HG02870 (cell line): ENCODE measurements around the gene CNTNAP2.
"Not testable (repeated sequence)": the region's sequence is repeated elsewhere in the genome, so short reads cannot be mapped to it uniquely, and the experiment has no call there.

ENCODE experiments used
- ATAC-seq: cut with Tn5 transposase; IDR thresholded peaks from one replicate; pipeline ENCODE4 v1.9.1; 2021; ENCODE audit warnings: mild to moderate bottlenecking, moderate library complexity; ENCODE audit not compliant: unreplicated experiment

The CNTNAP2 gene

DNA sequence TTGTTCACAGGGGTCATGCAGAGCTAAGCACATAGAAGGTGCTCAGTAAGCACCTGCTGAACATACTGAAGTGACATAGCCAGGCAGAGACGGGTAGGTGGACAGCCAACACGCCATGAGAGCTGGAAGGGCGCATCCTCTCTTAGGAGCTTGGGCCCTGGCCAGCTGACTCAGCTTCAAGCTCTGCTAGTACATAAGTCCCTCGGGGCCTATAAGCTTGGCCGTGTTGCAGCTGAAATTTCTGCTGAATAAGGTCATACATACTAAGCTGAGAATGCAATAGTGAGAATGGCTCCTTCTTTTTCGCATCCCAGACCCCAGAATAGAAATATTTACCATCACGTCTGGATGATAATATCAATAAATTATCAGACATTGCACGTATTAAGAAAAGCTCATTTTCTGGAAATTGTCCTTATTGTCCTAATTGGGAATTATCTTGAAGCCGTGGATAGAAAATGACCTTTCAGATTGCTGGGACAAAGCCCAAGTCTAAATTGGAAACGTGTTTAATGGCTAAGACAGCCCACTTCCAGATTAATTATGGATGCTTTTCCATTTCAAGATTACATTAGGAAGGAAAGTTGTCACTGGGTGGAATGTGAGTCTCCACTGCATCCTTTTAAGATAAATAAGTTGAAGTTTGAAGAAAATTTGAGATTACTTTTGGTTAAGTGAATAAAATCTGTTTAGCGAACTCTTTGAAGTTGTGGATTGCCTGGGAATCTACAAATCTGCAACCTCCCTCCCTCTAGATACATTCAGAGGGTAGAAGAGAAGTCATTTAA is 2186.9 kb downstream of the CNTNAP2 start:
- ATAC-seq = no peak

- ATAC-seq = no peak
Measured at GRCh38 chr7:148304083-148304335, 2187.4 kb downstream of the CNTNAP2 start.

DNA sequence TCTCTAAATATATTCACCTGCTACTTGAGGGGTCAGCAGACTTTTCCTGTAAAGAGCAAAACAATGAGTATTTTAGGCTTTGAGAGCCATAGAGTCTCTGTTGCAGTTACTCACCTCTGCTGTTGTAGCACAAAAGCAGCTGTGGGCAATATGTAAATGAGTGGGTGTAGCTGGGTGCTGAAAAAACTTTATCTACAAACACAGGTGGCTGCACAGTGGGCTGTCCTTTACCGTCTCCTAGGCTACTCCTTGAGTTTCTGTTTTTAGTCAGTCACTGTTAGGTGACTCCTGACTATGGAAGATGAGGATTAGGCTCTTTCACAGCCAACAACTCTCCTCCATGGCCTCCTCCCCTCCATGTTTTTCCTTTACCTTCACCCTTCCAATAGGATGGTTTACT is 2187.9 kb downstream of the CNTNAP2 start:
- peak; percentile 76 for ATAC-seq

- ATAC-seq = peak; percentile 83
Measured at GRCh38 chr7:148306759-148307158, 2190.2 kb downstream of the CNTNAP2 start.

GRCh38 chr7:148318102-148318811 is 2201.7 kb downstream of the CNTNAP2 start:
- no peak for ATAC-seq

GRCh38 chr7:148318838-148319237 is 2202.2 kb downstream of the CNTNAP2 start:
- no peak for ATAC-seq

GRCh38 chr7:148319316-148319808 is 2202.8 kb downstream of the CNTNAP2 start:
- no peak for ATAC-seq

DNA sequence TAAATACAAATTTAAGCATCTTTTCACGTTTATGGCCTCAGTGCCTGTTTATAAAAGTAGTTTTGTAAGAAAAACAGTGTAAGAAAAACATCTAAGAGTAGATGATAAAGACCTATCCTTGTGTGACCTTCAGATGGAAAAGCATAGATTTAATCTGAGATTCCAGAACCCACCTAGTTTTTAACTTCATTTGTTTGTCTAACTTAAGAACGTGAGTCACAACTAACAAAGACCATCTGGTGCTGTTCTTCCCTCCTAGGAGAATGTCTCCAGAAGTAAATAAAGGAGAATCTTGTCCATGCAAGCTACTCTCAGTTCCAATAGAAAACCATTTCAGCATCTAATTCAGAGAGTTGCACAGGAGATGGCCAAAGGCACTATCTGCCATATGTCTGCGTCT is 2208.6 kb downstream of the CNTNAP2 start:
- no peak for ATAC-seq

GRCh38 chr7:148327379-148327778 is 2210.8 kb downstream of the CNTNAP2 start:
- no peak for ATAC-seq

DNA sequence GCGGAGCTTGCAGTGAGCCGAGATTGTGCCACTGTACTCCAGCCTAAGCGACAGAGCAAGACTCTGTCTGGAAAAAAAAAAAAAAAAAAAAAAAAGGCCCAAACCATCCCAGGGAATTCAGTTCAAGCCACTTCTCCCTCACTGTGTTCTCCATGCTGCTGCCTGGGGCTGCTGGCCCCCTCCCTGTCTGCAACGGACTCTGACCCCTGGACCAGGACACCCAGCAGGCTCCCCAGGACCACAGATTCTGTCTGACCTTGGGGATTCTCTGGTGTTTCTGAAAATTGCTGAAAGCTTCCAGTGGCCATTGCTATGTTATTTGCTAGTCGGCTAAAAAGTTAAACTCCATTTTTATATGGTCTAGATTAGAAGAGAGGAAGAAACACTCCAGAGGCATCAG is 2212.3 kb downstream of the CNTNAP2 start:
- no peak for ATAC-seq

DNA sequence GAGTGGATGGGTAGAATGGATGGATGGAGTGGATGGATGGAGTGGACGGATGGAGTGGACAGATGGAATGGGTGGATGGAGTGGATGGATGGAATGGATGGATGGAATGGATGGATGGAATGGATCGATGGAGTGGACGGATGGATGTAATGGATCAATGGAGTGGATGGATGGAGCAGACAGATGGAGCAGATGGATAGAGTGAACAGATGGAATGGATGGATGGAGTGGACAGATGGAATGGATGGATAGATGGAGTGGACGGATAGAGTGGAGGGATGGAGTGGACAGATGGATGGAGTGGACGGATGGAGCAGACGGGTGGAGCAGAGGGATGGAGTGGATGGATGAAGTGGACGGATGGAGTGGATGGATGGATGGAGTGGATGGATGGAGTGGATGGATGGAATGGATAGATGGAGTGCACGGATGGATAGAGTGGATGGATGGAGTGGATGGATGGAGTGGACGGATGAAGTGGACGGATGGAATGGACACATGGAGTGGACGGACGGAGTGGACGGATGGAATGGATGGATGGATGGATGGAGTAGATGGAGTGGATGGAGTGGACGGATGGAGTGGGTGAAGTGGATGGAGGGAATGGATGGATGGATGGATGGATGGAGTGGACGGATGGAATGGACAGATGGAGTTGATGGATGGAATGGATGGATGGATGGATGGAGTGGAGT is 2213.7 kb downstream of the CNTNAP2 start:
- ATAC-seq = no peak

DNA sequence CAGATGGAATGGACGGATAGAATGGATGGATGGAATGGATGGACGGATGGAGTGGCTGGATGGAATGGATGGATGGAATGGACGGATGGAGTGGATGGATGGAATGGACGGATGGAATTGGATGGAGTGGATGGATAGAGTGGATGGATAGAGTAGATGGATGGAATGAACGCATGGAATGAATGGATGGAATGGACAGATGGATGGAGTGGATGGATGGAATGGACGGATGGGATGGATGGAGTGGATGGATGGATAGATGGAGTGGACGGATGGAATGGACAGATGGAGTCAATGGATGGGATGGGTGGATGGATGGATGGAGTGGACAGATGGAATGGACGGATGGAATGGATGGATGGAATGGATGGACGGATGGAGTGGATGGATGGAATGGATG is 2214.2 kb downstream of the CNTNAP2 start:
- ATAC-seq = no peak

GRCh38 chr7:148331456-148331855 is 2214.9 kb downstream of the CNTNAP2 start:
- ATAC-seq = not testable (repeated sequence)

GRCh38 chr7:148332191-148333186 is 2215.9 kb downstream of the CNTNAP2 start:
- ATAC-seq = no peak

DNA sequence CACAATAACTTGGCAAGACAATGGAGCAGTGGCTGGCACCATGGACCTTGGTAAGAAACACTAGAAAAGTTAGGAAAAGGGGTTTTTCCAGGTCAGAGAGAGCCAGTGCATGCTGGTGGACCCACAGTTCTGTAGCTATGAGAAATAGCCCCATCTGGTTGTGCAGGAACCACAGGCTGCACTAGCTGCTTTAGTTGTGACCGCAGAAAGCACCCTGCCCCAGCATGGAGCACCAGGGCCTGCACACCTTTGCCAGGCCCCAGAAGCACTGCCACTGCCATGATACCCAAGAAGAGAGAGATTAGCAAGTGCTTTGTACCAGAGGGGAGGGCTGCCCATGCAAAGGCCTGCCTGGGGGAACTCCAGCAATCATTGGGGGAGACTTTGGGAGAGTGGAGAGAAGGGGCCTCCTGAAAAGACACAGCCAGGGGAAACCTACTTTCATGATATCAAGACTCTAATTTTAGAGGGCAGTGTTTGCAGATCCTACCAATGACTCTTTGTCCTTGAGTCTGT is 2217.9 kb downstream of the CNTNAP2 start:
- ATAC-seq = no peak

- ATAC-seq = no peak
Measured at GRCh38 chr7:148334959-148335577, 2218.5 kb downstream of the CNTNAP2 start.

GRCh38 chr7:148335790-148336189 is 2219.2 kb downstream of the CNTNAP2 start:
- no peak for ATAC-seq

GRCh38 chr7:148336411-148336810 is 2219.8 kb downstream of the CNTNAP2 start:
- no peak for ATAC-seq

DNA sequence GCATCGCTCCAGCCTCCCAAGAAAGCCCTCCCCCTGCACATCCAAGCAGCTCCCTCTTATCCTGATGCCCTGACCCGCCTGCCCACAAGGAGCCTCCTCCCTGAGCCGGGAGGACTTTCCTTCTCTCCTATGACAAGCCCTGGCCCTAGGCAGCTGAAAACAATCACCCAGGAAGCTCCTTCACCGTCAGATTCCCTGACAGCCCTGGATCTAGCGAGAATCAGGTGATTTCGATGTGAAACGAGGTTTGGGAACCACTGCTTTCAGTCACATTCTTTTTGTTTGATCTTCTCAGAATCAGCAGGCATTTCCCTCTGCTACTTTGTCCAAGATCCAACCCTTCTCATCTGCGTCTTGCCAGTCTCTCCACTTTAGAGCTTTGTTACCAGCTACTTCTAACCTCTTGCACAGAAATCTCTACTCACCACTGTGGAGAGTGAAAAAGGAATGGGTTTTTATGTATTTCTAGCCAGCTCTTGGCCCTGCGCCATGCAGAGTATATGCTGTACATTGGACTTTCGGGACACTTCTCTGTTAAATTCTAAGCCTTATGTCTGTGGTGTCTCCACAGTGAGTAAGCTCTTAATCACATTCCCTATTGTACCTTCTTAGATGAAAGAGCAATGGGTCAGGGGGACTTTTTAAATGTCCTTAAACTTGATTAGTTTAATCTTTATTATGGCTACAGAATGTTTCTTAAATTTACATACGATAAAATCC is 2220.8 kb downstream of the CNTNAP2 start:
- no peak for ATAC-seq
